Stimulated activated CD8-positive, alpha-beta memory T cell treated with anti-CD3 and anti-CD28 coated beads, Interleukin-2, amount 100 ng/mL, for 1 hour (primary cell): ENCODE data around the gene NOL9.
A peak's percentile ranks its signal among the peaks of the same experiment; 100 is the strongest.

Experiments
- DNase-seq, 2 donors: peaks; one replicate each; pipeline ENCODE4 v3.0.0-alpha.2; 2020; ENCODE audit warnings: low read depth in 2 of 2

Gene NOL9

DNA sequence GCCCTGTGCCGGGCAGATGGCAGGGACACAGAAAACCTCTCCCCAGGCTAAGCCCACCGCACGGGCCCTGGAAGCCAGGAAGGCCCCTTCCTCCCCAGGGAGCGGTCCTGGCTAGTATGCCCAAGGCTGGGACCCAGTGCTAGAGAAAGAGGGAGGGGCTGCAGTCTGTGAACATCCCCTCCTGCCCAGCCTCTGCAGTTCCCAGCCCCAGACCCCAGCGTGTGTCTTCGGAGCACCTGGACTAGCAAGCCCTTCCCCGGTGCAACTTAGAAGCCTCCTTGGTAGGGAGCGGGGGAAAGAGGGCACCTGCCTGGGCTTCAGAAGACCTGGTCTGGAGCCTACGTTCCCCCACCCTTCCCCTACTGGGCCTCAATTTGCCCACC is 64.9 kb downstream of the NOL9 start:
- no peak for DNase-seq

DNA sequence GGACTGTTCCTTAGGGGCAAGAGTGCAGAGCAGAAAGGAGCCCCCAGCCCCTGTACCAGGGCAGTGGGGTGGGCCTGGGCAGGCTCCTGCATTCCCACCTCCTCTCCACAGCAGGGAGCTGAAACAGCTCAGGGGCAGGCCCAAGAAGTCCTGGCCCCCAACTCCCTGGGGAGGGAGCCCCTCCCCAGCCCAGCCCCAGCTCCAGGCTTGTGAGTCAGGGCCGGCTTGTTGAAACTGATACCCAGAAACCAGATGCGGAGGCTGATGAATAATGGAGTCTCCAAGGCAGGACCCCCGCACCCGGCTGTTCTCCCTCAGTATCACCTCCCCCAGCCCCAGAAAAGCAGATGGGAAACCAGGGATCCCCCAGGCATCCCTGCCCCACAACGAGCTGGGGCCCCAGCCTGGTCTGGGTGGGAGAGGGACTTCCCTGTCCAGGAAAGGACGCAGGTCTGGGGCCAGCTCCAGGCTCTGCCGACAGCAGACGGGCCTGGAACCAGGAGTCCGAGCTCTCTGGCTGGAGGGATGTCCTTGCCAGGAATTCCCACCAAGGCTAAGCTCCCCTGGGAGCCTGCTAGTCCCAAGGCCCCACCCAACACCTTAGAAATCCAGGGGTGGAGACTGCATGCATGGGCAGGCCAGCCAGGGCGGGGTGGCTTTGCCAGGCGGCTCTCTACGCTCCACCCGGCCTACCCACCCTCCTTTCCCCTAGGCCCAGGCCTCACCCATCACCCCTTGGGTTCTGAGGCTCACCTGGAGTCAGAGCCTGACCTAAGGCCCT is 65.5 kb downstream of the NOL9 start:
- DNase-seq: no peak

DNA sequence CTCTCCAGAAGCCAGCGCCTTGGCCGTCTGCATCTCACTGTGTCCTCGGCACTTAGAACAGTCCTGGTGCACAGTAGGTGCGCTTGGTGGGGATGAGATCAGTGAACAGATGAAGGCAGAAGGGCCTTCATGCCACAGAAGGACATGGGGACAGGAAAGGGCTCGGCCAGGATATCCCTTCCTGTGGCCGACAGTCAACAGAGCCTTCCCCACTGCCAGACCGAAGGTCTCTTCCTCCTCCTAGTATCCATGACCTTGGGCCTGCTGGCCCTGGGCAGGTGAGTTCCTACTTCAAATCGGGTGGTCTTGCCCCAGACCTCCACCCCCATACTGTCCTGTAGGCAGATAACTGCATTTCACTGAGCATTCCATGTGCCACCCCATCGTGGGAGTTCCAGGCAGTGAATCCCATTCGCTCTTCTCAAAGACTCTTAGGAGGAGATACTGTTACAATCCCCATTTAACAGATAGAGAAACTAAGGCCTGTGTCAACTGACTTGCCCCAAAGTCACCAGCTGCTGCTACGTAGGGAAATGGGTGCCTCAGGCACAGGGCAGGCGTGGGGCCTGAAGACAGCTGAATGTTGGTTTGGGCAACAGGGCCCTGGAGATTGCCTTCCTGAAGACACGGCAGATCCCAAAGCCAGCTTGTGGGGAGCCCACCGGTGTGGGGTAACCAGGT is 66.4 kb downstream of the NOL9 start:
- DNase-seq: no peak

DNA sequence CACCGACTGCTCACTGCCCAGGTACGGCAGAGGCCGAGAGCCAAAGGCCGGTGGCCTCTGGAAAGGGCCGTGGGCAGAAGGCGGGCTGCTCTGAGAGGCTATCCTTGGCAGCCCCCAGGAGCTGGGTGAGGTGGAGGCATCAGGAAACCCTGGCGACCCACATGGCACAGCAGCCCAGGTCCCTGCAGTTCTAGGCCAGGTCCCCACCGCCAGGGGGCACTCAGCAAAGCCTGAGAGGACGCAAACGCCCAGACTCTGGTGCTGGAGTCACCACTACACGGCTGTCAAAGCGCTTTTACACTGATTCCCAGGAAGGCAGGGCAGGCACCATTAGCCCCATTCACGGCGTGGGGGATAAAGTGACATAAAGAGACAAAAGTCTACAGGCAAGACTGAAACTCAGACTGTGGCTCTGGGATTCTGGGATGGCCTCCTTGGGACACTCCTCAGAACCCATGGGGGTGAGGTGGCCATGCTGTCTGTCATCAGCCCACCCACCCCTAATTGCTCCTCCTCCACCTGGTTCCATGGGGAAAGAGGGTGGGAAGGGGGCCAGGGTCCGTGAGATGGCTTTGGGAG is 67.8 kb downstream of the NOL9 start:
- peak; percentile 71 to 80 for DNase-seq

DNA sequence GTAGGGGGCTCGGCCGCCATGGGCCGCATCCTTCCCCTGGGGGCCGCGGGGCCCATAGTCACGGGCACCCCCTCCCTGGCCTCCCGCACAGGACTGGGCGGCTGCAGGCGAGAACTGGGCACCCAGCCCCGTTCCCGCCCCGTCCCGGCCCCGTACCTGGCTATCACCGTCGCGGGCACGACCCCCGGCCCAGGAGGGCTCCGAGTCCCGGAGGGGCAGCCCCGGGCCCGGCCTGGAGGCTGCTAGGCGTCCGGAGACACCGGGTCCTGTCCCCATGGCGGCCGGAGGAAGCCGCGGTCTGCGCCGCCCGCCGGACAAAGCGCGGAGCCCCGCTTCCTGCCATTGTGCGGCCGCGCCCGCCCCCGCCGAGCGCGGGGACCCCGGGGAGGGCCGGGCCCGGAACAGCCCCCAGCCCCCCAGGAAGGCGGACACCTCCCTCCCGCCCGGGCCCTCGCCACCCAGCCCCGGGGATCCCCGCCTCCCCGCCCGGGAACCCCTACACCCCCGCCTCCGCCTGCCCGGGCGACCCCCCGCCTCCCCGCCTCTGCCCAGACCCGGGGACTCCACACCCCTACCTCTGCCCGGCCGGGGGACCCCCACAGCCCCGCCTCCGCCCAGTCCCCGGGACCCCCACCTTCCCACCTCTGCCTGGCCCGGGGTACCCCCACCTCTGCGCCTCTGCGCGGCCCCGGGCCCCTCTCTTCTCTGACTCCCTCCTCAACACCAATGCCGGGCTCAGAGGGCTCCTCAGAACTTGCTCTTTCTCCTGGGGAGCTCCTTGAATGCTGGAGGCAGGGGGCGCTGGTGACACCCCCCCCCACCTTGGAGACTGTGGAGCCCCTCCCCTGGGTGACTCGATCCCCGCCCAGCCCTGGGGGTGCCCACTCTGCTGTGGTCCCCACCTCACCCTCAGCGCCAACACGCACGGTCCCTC is 68.9 kb downstream of the NOL9 start:
- DNase-seq: no peak

DNA sequence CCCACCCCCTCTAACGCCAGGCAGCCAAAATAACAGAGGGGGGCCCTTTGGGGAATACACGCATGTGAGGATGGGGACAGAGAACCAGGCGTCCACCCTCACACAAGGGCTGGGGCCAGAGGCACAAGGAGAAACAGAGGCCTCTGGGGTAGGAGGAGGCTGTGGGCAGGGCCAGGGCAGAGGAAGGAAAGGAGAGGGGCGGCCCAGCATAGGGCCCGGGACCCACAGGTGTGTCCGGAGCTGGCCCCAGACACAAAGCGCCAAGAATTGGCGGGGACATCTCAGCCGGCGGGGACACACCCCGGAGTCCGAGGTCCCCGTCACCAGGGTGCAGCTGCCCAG is 69.5 kb downstream of the NOL9 start:
- DNase-seq: no peak

DNA sequence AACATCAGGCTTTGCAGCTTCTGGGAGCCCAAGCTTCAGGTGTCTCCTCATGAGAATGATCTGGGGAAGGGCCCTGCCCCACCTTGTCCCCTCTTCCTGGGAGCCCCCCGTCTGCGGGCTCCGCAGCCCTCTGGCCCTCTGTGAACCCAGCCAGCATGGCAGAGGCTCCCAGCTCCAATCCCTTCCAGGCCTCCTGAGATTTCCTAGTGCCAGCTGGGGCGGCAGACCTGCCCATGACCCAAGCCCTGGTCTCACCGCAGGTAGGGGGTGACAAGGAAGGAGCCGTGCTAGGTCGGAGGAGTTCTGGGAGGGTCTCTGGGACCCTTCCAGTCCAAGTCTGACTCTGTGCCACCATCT is 70.6 kb downstream of the NOL9 start:
- no peak for DNase-seq

DNA sequence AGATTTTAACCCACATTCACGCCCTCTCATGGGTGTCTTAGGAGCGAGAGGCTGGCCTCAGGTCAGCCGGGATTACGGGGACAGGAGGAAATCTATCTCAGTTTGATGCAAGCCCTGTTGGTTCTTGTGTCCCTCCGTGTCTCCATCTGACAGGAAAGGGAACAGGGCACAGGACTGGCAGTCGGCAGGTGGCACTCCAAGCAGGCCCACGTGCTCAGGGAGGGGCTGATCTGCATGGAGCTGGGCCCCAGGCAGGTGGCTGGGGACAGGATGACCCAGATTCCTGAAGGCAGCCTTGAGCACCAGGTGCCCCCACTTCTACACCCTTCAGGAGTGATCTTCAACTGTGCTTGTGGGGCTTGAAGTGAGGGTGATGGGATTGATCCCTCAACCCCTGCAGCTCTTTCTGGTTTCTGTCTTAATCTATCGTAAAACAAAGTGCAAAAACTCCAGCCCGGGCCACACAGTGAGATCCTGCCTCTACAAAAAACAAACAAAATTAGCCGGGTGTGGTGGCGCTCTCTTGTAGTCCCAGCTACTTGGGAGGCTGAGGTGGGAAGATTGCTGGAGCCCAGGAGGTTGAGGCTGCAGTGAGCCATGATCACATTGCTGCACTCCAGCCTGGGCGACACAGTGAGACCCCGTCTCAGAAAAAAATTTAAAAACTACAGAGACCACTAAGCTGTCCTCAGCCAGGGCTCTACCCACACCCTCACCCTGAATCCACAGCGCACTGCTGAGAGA is 71.1 kb downstream of the NOL9 start:
- no peak for DNase-seq

DNA sequence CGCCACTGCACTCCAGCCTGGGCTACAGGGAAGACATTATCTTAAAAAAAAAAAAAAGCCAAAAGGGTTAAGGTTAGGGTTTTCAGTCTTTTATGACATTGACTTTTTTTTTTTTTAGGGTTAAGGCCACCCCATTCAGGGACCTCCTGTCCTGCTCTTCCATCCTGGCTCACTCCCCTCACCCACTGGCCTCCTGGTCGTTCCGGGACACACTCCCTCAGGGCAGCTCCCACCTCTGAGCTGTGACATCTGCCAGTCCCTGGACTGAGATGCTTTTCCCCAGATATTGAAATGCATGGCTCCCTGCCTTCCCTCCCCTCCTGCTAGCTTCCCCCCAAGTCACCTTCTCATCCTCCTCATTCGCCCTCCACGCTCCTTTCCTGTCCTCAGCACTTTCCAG is 72.5 kb downstream of the NOL9 start:
- DNase-seq: no peak

DNA sequence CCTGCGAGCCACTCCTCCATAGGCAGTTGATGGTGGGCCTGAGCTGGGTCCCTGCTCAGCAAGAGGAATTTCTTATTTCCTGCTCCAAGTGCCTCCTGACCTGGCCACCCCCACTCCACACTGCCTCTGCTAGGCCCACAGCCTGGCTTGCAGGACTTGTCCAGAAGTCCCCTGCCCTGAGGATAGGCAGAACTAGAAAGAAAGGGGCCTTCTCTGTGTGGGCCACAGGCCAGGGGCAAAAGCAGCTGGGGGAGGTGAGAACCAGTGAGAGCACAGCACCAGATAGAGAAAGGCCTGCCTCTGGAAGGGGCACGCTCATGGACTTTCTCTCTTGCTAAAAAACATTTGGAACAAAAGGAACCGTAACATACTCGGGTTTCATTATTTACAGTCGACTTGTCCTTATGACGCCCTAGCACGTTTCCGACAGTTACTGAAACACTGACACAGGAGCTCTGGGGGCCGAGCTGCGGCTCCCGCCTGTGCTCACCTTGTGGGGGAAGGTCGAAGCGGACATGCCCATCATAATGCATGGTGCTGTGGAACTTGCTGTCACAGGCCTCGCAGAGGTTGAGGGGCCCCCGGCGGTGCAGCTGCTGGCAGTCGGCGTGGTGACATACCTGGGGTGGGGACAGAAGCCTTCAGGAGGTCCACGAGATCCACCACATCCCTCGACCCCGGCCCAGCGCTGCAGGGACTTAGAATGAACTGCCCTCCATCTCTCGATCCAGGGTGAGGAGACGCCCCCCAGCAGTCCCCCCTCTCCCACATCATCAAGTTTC is 77.1 kb downstream of the NOL9 start:
- DNase-seq: no peak

DNA sequence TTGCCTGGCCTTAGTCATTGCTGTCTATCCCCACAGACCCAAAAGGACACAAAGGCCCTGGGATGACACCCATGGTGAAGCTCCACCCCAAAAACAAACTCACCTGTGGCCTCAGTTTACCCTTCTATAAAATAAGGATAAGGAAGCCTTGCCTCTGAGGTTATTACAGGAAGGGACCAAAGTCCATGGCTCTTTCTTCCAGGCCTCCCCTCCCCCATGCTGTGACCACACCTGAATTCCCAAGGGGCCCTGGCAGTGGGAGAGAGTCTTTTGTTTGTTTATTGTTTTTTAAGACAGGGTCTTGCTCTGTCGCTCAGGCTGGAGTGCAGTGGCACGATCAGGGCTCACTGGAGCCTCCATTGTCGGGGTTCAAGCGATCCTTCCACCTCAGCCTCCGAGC is 77.8 kb downstream of the NOL9 start:
- no peak for DNase-seq

DNA sequence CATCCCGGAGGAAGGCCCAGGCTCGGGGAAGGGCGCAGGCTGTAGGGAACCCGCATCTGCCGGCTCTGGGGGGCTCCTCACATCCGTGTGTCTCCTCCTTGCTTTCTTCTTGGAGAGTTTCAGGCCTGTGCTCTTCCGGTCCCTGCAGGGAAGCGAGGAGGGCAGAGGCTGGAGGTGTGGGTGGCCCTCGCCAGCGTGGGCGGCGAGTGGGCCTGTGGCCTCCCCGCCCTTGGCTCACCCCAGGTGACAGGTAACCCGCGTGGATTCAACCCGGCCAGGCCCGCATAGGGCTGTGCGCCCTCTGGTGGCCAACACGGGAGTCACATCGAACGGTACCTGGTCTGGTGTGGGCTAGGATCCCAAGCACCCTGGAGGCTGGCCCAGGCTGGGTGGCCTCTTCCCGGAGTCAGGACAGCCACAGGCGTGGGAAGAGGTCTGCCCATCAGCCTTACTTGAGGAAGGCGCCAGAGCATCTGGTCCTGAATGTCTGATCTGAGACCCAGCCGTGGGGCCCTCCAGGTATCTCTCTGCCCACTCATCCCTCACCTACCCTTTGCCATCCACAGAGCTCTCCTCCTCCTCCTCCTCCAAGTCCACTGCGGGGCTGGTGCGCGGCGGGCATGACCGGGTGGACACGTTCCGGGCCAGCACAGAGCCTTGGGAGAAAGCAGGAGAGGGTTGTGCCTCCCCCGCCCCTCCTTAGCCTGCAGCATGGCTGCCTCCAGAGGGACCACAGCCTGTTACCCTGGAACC is 78.8 kb downstream of the NOL9 start:
- DNase-seq: peak; percentile 61 to 69

DNA sequence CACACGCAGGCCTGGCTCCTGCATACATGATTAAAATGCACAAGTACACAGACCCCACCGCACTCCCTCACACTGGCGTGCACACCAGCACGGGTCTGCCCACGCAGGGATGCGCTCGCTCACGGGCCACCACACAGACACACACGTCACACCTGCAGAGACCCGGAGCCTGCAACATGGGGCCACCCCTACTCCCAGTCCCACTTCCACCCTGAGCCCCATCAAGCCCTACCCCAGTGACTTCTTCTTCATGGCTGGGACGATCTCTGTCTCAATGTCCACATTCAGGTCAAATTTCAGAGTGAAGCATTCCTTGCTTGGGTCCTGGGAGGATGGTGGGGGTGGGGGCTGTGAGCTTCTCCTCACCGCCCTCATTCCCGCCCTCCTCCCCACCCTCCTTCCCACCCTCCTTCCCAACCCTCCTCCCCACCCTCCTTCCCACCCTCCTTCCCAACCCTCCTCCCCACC is 79.5 kb downstream of the NOL9 start:
- DNase-seq: no peak

DNA sequence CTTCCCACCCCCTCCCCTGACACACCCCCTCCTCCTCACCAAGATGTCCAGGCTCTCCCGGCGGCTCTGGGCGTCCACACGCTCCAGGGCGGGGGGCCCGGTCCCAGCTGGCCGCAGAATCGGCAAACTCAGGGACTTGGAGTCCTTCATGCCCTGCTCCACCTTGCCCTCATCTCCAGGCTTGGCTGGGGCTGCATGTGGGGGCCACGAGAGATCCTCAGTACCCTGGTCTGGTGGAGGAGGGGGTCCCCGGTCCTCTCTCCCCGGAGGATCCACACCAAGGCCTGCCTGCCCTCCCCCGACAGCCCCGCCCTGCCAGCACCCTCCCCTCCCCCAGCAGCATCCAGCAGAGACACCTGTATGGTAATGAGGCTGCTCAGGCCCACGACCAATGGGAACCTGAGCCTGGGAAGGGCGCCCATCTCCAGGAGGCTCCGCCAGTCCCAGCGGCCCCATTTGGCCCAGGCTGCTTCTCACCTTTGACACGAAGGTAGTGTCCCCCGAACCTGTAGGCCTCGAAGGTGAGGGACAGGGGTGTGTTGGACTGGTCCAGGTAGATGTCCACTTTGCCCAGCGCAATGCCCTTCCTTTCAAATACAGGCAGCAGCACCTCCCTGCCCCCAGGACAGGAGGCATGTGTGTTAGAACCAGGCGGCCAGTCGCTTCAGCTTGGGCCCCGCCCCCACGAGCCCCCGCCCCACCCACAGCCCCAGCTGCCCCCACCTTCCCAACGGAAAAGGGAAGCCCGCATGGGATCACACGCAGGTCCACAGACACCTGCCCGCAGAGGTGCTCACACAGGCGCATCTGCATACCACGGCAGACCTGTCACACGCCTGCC is 80.1 kb downstream of the NOL9 start:
- no peak for DNase-seq

DNA sequence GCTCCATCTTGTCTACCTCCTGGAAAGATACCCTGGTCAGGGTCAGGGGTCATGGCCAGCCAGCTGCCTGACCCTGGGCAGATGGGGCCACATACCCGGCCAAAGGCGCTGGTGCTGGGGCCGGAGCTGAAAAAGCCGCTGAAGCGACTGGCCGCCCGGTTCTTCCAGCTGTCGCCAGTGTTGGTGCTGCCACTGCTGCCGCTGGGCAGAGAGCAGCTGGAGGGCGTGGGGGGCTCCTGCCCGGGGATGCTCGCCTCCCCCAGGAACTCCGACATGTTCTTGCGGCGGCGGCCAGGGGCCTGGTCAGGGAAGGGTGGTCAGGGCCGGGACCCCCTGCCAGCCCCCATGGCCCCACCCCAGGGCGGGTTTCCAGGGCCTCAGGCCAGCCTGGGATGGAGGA is 81.2 kb downstream of the NOL9 start:
- no peak for DNase-seq

DNA sequence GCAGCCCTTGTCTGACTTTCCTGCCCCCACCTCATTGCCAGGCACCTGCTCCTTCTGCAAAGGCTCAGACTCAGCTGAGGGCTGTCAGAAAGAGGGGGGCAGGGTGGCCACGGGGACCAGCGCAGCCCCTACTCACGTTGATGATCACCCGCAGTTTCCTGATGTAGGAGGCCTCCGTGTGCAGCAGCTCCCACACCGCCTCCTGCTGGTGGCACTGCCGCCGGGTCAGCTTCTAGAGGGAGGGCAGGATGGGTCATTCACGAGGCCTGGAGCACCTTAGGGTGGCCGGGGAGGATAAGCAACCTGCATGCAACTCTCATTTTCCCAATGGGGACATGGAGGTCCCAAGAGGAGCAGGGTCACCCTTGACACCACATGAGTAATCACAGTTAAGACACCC is 81.9 kb downstream of the NOL9 start:
- DNase-seq: no peak

DNA sequence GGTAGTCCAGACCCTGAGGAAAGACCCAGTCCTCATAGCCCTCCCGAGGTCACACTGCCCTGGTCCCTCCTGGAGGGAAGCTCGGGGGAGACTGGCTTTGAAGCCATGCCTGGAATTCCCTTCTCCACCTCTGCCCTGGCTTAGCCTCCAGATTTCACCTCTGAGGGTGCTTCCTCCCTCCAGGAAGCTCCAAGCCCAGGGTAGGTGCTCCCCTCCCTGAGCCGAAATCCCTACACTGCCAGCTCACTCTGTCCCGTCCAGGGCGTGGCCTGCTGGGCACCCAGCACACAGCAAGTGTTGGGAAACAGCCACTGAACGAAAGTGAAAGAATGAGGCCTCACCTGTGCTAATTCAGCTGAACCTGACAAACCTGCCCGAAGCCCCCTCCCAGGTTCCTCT is 82.3 kb downstream of the NOL9 start:
- DNase-seq: no peak
